HG02981 (cell line): ENCODE results near the gene GPALPP1.
"Not testable (repeated sequence)": the region's sequence is repeated elsewhere in the genome, so short reads cannot be mapped to it uniquely, and the experiment has no call there.

Experiments
- ATAC-seq: cut with Tn5 transposase; IDR thresholded peaks from one replicate; pipeline ENCODE4 v1.9.1; 2021; ENCODE audit warnings: mild to moderate bottlenecking, moderate library complexity; ENCODE audit not compliant: unreplicated experiment

The GPALPP1 gene

DNA sequence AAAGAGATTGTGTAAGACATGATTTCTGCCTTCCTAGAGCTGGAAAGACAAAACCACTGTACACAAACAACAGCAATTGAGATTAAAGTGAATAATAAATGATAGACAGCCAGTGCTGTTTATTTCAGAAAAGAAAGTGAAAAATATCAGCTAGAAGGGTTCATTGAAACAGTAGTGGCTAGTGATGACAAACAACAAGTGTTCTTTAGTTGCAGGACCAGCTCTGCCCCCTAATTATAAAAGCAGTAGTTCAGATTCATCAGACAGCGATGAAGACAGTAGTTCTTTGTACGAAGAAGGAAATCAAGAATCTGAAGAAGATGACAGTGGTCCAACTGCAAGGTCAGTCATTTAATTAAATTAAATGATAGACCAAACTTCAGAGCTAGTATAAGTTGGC, 14.8 kb downstream of the GPALPP1 start:
- ATAC-seq, result no peak

DNA sequence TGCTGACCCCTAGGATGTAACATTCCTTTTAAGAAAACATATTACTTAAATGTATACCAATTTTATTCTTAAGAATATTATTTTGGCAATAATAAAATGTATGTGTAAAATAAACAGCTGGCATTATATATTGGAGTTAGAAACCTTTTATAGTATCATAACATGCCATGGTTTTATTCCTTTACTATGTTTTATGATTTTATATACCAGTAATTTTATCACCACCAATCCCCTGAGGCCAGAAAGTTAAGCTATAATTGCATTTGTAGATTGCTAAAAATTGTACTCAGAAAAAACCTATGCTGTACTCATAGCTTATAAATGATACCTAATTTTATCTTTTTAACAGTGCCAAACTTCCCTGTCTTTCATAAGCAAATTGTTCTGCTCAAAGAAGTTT, 17.9 kb downstream of the GPALPP1 start:
- no peak for ATAC-seq

DNA sequence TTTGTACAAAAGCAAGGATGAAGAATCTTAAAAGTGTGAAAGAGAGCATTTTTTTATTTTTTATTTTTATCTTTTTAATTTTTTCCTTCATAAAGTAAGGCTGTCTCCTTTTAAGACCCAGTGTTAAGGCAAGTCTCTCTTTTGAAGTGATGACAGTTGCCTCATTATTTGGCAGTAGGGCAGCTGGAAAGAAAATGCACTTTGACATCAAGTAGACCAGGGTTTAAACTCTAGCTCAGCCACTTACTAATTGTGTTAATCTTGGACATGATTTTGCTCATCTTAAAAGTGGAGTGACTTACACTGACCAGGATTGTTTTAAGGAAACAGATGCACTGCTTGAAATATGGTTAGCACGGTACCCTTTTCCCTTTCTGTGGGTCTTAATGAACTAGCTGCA, 18.5 kb downstream of the GPALPP1 start:
- no peak for ATAC-seq

DNA sequence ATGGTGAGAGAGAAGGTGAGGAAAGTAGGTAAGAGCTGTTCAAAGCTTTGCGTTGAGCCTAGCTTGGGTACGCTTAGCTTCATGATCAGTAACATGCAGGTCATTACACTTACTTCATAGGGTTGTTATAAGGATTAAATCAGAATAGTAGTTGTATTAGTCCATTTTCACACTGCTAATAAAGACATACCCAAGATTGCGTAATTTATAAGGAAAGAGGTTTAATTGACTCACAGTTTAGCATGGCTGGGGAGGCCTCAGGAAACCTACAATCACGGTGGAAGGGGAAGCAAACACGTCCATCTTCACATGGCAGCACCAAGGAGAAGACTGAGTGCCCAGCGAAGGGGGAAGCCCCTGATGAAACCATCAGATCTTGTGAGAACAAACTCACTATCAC, 21.9 kb downstream of the GPALPP1 start:
- ATAC-seq, result no peak

DNA sequence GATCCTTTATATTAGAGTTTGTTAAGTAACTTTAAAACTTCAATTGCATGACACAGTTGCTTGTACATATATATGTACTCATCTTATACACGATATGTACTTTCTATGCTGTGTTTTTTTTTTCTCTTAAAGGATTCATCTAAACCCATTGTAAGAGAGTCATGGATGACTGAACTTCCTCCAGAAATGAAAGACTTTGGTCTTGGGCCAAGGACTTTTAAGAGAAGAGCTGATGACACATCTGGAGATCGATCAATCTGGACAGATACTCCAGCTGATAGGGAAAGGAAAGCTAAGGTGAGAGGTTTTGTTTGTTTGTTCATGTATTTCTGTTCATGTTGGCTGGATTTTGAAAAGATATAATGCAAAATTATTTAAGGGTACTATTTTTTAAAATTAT, 26.0 kb downstream of the GPALPP1 start:
- no peak for ATAC-seq

DNA sequence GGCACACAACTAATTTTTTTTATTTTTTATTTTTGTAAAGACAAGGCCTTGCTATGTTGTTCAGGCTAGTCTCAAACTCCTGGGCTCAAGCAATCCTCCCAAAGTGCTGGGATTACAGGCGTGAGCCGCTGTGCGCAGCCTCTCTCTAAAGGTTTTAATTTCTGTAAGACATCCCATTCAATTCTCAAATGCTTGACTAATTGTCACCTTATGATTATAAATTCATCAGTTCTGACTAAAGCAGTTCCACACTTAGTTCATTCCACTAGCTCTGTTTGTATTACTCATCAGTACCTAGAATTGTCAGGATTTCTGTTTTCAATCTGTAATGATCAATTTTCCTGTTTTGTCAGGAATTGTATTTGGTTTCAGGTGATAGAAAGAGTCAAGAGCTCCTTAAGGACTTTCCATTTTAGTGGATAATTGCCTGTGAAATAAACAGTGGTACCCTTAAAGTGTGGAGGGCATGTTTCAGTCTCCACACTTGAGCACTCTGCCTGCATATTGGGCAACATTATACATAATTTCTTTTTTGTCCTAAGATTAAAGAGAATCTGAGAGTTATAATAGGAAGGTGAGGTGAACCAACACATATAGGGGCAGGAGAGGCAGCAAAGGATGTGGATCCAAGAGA, 27.6 kb downstream of the GPALPP1 start:
- no peak for ATAC-seq

DNA sequence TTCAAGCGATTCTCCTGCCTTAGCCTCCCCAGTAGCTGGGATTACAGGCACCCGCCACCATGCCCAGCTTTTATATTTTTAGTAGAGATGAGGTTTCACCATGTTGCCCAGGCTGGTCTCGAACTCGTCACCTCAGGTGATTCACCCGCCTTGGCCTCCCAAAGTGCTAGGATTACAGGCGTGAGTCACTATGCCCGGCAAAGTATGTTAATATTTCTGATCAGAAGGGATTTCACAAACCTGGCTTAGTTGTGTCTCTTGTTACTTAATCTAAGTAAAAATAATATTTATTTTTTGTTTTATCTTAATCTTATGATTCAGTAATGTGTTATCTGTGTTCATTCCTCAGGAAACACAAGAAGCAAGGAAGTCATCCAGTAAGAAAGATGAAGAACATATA, 30.6 kb downstream of the GPALPP1 start:
- not testable (repeated sequence) for ATAC-seq

DNA sequence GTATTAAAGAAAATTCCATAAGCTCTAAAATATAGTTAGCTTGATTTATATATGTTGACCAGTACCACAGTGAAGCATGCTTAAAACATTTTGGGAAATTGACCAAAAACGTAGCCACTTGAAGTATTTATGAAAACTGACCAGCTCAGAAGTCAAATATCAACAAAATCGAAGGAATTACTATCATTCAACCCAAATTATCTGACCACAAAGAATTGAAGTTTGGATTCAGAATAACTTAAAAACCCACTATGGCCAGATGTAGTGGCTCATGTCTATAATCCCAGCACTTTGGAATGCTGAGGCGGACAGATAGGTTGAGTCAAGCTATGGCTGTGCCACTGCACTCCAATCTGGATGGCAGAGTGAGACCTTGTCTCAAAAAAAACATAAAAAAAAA, 31.9 kb downstream of the GPALPP1 start:
- ATAC-seq, result no peak

DNA sequence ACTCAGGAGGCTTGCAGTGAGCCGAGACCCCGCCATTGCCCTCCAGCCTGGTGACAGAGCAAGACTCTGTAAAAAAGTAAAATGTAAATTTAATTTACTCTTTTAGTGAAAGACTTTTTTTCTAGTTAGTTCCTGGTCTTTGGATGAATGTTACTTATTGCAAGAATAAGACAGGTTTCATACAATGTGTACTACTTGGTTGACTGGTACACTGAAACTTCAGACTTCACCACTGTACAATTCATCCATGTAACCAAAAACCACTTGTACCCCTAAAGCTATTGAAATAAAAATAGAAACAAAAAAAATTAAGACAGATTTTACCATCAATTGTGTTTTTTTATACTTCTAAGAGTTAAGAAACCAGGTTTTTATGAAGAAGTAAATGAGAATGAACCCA, 35.5 kb downstream of the GPALPP1 start:
- ATAC-seq, result no peak

DNA sequence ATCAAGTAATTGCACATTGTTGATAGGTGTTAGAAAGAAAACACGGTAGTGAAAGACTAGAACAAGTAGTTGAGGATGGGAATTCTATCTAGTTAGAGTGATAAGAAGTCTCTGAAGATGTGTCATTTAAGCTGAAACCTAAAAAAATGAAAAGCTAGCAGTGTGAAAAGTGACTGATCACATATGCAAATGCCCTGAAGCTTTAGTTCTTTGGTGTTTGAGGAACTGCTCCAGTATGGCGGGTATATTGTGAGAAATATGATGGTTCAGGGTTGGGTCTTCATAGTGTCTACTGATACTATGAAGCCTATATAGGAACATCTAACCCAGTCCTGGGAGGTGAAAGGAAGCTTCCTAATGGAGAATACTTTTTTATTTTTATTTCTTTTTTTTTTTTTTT, 45.0 kb downstream of the GPALPP1 start:
- ATAC-seq, result no peak

DNA sequence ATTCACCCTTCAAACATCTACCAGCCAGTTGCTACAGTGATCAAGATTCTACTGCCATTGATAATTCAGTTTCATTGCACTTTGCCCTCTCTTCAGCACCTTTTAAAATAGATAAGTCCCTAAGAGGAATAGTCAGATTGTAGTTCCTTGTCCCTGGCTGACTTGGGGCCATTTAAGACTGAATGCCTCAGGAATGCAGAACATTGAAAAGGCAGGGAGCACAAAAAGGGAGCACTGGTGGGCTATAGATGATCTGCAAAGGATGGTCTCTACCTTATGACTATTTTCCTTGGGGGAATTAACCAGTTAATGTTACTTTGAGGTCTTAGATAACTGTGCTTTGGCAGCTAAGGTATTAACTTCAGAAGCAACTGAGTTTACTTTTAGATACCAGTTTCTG, 46.9 kb downstream of the GPALPP1 start:
- no peak for ATAC-seq

DNA sequence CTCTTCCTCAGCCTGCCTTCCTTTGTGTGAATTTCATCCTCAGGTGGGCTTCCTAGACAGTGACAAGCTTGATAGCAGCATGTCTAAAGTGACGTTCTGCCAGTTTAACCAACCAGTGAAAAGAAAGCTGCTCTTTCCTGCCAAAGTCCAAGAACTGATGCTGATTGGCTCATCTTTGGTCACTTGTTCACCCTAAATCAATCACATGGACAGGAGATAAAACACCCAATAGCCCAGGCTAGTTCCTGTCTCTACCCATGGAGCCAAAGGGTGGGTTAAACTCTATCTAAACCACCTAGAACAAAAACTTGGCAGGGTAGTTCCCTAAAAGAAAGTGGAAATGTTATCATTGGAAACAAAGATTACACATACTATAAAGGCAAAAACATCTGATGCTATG, 50.8 kb downstream of the GPALPP1 start:
- no peak for ATAC-seq

DNA sequence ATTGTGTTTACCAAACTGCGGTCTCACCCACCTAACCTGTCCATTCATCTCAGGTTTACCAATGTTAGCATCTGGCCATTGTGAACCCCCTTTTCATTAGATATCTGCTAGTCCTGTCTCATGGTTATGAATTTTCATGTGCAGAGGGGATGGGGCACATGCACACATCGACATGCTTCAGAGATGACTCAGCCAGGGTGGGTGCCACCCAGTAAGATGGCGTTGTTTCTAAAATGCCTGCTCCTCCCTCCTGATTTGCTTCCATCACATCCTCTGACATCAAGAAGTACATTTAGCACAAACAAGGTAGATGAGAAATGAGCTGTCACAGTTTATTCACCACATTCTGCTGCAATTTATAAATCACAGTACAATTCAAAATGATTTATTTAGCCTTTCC, 51.3 kb downstream of the GPALPP1 start:
- no peak for ATAC-seq

DNA sequence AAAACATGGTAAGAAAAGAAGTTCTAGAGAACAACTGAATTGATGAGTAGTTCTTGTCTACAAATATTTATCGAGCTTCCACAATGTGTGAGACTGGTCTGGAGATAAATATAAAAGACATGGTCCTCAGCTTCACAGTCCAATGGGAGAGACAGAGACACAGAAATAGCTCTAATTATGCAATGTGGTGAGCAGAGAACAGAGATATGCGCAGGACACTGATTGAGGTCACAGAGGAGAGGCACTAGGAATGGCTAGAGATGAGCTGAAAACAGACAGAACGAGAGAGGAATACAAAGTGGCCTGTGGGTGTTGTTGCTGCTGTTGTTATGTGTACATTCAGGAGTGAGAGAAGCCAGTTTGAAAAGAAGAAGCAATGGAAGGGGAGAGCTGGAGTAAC, 53.2 kb downstream of the GPALPP1 start:
- no peak for ATAC-seq

DNA sequence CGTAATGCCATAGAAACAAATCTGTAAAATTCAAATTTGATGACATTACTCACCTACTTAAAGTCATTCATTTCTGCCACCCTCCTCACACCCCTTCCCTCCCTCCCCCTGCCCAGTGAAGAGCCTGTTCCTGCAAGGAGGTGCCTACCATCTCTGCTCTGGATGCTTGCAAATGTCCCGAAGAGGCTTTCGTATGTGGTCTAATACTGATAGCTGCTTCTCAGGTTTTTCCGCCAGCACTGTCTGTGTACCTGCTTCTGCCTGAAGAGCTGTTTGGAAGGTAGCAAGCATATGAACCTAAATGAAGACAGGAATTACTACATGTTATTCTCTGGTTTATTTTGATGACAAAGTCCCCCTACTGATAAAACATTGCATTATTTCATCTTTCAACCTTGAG, 57.1 kb downstream of the GPALPP1 start:
- no peak for ATAC-seq

DNA sequence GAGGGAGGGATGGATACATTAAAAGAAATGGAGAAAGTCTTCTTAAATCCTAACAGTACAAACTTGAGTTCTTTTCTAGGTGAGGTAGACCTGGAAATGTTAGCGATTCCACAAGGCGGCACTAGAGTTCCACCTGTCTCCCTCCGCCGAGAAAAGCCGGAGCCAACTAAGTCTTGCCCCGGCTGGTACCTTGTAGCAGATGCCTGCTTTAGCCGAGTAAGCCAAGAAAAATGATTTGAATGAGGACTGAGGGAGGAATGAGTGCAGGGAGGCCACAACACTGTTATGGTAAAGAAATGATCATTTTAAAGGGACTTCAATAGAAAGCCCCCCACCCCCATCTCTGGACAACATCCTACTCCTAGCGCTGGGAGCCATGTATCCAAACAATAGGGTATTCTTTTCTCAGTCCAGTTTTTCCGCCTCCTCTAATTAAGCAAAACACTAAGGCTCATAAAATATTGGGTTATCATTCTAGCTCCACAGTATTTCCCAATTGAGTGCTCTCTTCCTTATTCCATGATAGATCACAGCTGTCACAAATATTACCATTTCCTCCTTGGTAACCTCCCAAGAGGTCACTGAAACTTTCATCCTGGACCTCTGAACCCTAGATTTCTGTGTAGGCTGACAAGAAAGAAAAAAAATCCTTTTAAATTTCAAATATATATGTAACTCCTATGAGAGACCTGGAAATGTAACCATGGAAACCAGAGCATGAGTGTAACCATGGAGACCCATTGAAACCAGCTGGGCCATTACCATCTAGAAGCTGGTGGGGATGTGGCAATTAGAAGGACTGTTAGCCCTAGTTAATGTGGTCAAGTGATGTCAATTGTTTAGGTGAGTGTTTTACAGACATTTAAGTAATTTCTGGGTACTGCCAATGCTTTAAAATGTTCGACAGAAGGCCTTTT, 58.3 kb downstream of the GPALPP1 start:
- ATAC-seq, result peak; percentile 52

DNA sequence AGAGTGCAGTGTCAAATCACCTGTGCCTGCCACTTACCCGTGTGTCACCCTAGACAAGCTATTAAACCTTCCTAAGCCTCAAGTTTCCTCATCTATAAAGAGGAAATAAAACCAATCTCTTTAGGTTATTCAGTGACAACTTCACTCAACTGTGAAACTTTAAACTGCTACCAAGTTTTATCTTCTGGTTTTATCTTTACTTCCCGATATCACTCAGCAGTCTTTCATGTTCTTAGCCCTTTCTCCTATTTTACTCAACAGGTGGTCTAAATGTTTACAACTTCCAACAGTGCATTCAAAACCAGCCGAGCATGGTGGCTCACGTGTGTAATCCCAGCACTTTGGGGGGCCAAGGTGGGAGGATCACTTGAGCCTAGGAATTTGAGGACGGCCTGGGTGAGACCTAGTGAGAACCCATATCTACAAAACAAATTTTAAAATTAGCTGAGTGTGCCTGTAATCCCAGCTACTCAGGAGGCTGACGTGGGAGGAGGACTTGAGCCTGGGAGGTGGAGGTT, 59.6 kb downstream of the GPALPP1 start:
- no peak for ATAC-seq

DNA sequence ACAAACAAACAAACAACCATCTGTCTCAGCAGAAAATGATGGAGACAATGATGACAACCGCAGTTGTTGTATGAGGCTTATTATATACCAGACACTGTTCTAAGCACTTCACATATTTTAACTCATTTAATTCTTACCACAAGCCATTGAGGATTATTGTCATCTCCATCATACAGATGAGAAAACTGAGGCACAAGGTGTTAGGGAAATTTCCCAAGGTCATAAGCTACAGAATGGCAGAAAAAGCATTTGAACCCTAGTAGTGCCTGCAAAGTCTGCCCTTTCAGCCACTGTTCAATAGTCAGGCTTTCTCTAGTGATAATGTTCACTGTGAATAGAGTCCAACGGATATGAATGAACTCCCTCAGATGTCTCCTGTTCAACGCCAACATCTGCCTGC, 60.1 kb downstream of the GPALPP1 start:
- no peak for ATAC-seq

DNA sequence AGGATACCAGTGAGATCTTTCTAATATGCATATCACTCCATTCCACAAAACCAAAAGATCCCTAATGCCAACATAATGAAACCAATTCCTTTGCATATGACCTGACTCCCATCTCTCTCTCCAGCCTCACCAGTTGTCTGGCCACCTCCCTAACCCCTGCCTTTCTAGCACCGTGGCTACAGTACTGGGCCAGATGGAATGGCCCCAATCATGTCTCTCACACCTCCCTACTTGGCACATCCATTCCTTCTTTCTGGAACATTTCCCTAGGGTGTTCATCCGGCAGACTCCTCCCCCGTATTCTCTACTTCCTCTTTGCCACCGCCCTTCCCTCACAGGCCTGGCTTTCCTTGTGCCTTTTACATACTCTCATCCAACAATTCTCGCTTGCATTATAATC, 62.0 kb downstream of the GPALPP1 start:
- no peak for ATAC-seq

DNA sequence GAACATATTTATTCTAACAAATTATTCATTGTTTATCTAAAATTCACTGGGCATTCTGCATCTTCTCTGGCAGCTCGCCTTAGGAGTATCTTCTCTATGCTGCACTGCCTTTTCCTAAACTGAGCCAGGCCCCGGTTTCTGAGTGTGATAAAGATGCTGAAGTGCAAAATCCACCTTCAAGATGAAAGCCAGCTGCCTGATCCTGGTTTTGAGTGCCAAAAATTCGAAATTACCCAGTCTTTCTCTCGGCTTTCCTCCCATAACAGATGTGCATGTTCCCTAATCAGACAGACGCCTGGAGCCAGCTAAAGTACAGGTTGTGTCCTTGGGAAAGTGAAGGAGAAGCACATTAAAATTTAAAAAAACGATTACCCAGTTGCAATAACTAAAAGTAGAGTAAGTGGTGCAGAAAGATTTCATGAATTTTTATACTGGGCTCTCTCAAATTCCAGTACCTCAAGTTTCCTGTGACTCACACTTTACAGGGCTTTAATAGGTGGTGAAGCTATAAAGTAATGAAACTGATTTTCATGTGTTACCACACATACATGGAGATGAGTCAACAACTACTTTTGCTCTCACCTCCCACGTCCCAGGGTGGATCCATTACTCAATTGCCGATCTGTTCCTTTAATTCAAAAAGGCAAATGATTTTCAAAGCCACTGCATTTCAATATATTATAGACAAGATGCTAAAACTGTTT, 66.0 kb downstream of the GPALPP1 start:
- peak; percentile 67 for ATAC-seq

DNA sequence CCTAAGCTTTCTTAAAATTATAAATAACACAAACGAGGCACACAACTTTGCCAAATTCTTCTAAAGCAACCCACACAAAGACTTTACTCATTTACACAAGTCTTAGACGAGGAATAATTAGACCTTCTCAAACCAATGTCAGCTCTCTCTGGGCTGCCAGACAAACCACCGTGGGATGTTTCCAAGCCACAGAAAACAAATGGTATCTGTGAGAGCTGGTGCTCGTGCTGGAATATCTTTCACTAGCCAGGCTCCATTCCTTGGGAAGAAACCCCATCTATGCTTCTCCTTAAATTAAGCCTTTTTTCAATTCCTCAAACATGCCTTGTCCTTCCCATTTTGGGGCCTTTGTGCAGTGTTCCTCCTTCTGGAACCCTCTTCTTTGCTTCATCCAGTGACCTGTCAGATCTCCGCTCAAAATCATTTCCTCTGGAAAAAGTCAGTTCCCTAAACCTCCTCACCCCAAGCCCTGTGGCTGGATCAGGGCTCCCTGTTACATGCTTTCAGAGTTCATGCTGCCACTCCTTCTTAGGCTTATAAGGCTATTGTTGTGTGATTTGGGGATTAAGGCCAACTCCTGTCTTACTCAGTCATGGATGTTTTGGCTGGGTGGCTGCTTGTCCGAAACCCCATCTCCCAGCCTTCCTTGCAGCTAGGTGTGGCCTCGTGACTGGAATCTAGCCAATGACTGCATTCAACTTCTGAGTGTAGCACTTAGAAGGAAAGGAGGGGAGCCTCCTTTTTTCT, 66.7 kb downstream of the GPALPP1 start:
- no peak for ATAC-seq
